Measurements from ENCODE around the gene FUZ. TPM values are rescaled to one million over a fixed set of nuclear protein-coding genes. Genes with fewer than 3 reads are reported as not detected.
A peak's percentile ranks its signal among the peaks of the same experiment; 100 is the strongest.
"Not testable (repeated sequence)": the region's sequence is repeated elsewhere in the genome, so short reads cannot be mapped to it uniquely, and the experiment has no call there.

FUZ gene
- total RNA-seq, 1 donor: 4.6 TPM

- Histone ChIP-seq H3K4me1 (ENCODE audit: insufficient read depth, low read length) (peaks cover 23% of the 10 kb centered on the region), H3K9me3 (ENCODE audit: low read depth, low read length) (no peaks in the 10 kb centered on the region), H3K4me3 (ENCODE audit: low read length) (no peak overlapping the region), H3K27me3 (ENCODE audit: insufficient read depth, low read length) (no peaks in the 10 kb centered on the region)
These were observed 16.1 kb upstream of the FUZ start for GRCh38 chr19:49829200-49829599.

GRCh38 chr19:49827034-49827433, 13.9 kb upstream of the FUZ start:
- Histone ChIP-seq H3K4me3 (ENCODE audit: low read length) (no peak overlapping the region), H3K4me1 (ENCODE audit: insufficient read depth, low read length) (peaks cover 12% of the 10 kb centered on the region), H3K9me3 (ENCODE audit: low read depth, low read length) (no peaks in the 10 kb centered on the region), H3K27me3 (ENCODE audit: insufficient read depth, low read length) (no peaks in the 10 kb centered on the region)

GRCh38 chr19:49824662-49825061, 11.6 kb upstream of the FUZ start:
- peaks cover under 1% of the 10 kb centered on the region for H3K4me1 ChIP-seq (ENCODE audit: insufficient read depth, low read length)
- H3K4me3 ChIP-seq (ENCODE audit: low read length): no peak overlapping the region
- no peaks in the 10 kb centered on the region for H3K9me3 ChIP-seq (ENCODE audit: low read depth, low read length)
- H3K27me3 ChIP-seq (ENCODE audit: insufficient read depth, low read length): no peaks in the 10 kb centered on the region

GRCh38 chr19:49823472-49823871, 10.4 kb upstream of the FUZ start:
- H3K4me3 ChIP-seq (ENCODE audit: low read length): no peak overlapping the region
- peaks cover 13% of the 10 kb centered on the region for H3K4me1 ChIP-seq (ENCODE audit: insufficient read depth, low read length)
- H3K9me3 ChIP-seq (ENCODE audit: low read depth, low read length): no peaks in the 10 kb centered on the region
- no peaks in the 10 kb centered on the region for H3K27me3 ChIP-seq (ENCODE audit: insufficient read depth, low read length)

- Histone ChIP-seq H3K4me3 (ENCODE audit: low read length) (no peak overlapping the region), H3K9me3 (ENCODE audit: low read depth, low read length) (no peaks in the 10 kb centered on the region), H3K27me3 (ENCODE audit: insufficient read depth, low read length) (no peaks in the 10 kb centered on the region), H3K4me1 (ENCODE audit: insufficient read depth, low read length) (peaks cover 23% of the 10 kb centered on the region)
These were observed 7.0 kb upstream of the FUZ start for GRCh38 chr19:49820125-49820524.

- H3K27me3 ChIP-seq (ENCODE audit: insufficient read depth, low read length); H3K9me3 ChIP-seq (ENCODE audit: low read depth, low read length); H3K4me3 ChIP-seq (ENCODE audit: low read length): not testable (repeated sequence)
- H3K4me1 ChIP-seq (ENCODE audit: insufficient read depth, low read length): peaks cover 23% of the 10 kb centered on the region
These were observed 6.5 kb upstream of the FUZ start for GRCh38 chr19:49819452-49820115.

GRCh38 chr19:49818649-49819370, 5.7 kb upstream of the FUZ start:
- Histone ChIP-seq H3K4me3 (ENCODE audit: low read length) (peak overlapping the region; percentile 75), H3K9me3 (ENCODE audit: low read depth, low read length) (no peaks in the 10 kb centered on the region), H3K4me1 (ENCODE audit: insufficient read depth, low read length) (peaks cover 23% of the 10 kb centered on the region), H3K27me3 (ENCODE audit: insufficient read depth, low read length) (no peaks in the 10 kb centered on the region)

GRCh38 chr19:49817964-49818648, 5.0 kb upstream of the FUZ start, which contains the start of gene MED25:
MED25 (plus strand) TSS chr19:49818289; CDS start chr19:49818342, 53 bp downstream.
- Histone ChIP-seq H3K4me1 (ENCODE audit: insufficient read depth, low read length) (peaks cover 23% of the 10 kb centered on the region), H3K4me3 (ENCODE audit: low read length) (peak within 1 kb of the TSS; percentile 75), H3K9me3 (ENCODE audit: low read depth, low read length) (no peaks in the 10 kb centered on the region), H3K27me3 (ENCODE audit: insufficient read depth, low read length) (no peaks in the 10 kb centered on the region)

- peaks cover 31% of the 10 kb centered on the region for H3K4me1 ChIP-seq (ENCODE audit: insufficient read depth, low read length)
- no peaks in the 10 kb centered on the region for H3K27me3 ChIP-seq (ENCODE audit: insufficient read depth, low read length)
- H3K9me3 ChIP-seq (ENCODE audit: low read depth, low read length): no peaks in the 10 kb centered on the region
- H3K4me3 ChIP-seq (ENCODE audit: low read length): no peak overlapping the region
These were observed 3.5 kb upstream of the FUZ start for GRCh38 chr19:49816590-49816989.

GRCh38 chr19:49814010-49814409, 918 bp upstream of the FUZ start:
- Histone ChIP-seq H3K4me1 (ENCODE audit: insufficient read depth, low read length) (peaks cover 35% of the 10 kb centered on the region), H3K27me3 (ENCODE audit: insufficient read depth, low read length) (no peaks in the 10 kb centered on the region), H3K9me3 (ENCODE audit: low read depth, low read length) (no peaks in the 10 kb centered on the region), H3K4me3 (ENCODE audit: low read length) (no peak overlapping the region)

GRCh38 chr19:49812452-49812996, 568 bp downstream of the FUZ start:
- Histone ChIP-seq H3K9me3 (ENCODE audit: low read depth, low read length) (no peaks in the 10 kb centered on the region), H3K4me1 (ENCODE audit: insufficient read depth, low read length) (peaks cover 34% of the 10 kb centered on the region), H3K27me3 (ENCODE audit: insufficient read depth, low read length) (no peaks in the 10 kb centered on the region), H3K4me3 (ENCODE audit: low read length) (peak overlapping the region; percentile 71)

- H3K4me1 ChIP-seq (ENCODE audit: insufficient read depth, low read length): peaks cover 31% of the 10 kb centered on the region
- no peak overlapping the region for H3K4me3 ChIP-seq (ENCODE audit: low read length)
These were observed 1.8 kb downstream of the FUZ start for GRCh38 chr19:49811328-49811727.

GRCh38 chr19:49809941-49810389, 3.1 kb downstream of the FUZ start:
- Histone ChIP-seq H3K9me3 (ENCODE audit: low read depth, low read length) (no peaks in the 10 kb centered on the region), H3K27me3 (ENCODE audit: insufficient read depth, low read length) (no peaks in the 10 kb centered on the region), H3K4me1 (ENCODE audit: insufficient read depth, low read length) (peaks cover 31% of the 10 kb centered on the region), H3K4me3 (ENCODE audit: low read length) (no peak overlapping the region)

More at GRCh38 chr19:49811328-49811727, 1.8 kb downstream of the FUZ start:
- Histone ChIP-seq H3K27me3 (ENCODE audit: insufficient read depth, low read length) (no peaks in the 10 kb centered on the region), H3K9me3 (ENCODE audit: low read depth, low read length) (no peaks in the 10 kb centered on the region)

- H3K27me3 ChIP-seq (ENCODE audit: insufficient read depth, low read length): no peaks in the 10 kb centered on the region
- H3K9me3 ChIP-seq (ENCODE audit: low read depth, low read length): no peaks in the 10 kb centered on the region
- H3K4me3 ChIP-seq (ENCODE audit: low read length): peak overlapping the region; percentile 54
- peaks cover 31% of the 10 kb centered on the region for H3K4me1 ChIP-seq (ENCODE audit: insufficient read depth, low read length)
These were observed 3.7 kb downstream of the FUZ start for GRCh38 chr19:49809160-49809940.
